HG03439 (cell line): ENCODE data around the gene RABGAP1L.

ENCODE experiments used
- ATAC-seq: cut with Tn5 transposase; IDR thresholded peaks from one replicate; pipeline ENCODE4 v1.9.1; 2021; ENCODE audit warnings: mild to moderate bottlenecking, moderate library complexity; ENCODE audit not compliant: unreplicated experiment

RABGAP1L gene

GRCh38 chr1:174194461-174194860 is 35.1 kb downstream of the RABGAP1L start:
- no peak for ATAC-seq

GRCh38 chr1:174197088-174197487 is 37.8 kb downstream of the RABGAP1L start:
- ATAC-seq: no peak

GRCh38 chr1:174197547-174197946 is 38.2 kb downstream of the RABGAP1L start:
- no peak for ATAC-seq

GRCh38 chr1:174198202-174198601 is 38.9 kb downstream of the RABGAP1L start:
- no peak for ATAC-seq

- ATAC-seq: no peak
Measured at GRCh38 chr1:174200746-174201145, 41.4 kb downstream of the RABGAP1L start.

GRCh38 chr1:174204697-174205308 is 45.5 kb downstream of the RABGAP1L start:
- peak; percentile 61 for ATAC-seq

- no peak for ATAC-seq
Measured at GRCh38 chr1:174206148-174206836, 47.0 kb downstream of the RABGAP1L start.

GRCh38 chr1:174209347-174210187 is 50.2 kb downstream of the RABGAP1L start:
- peak; percentile 52 for ATAC-seq

GRCh38 chr1:174211486-174211885 is 52.2 kb downstream of the RABGAP1L start:
- ATAC-seq: no peak

GRCh38 chr1:174215766-174216165 is 56.4 kb downstream of the RABGAP1L start:
- no peak for ATAC-seq

- no peak for ATAC-seq
Measured at GRCh38 chr1:174217248-174217647, 57.9 kb downstream of the RABGAP1L start.

GRCh38 chr1:174217787-174218574 is 58.7 kb downstream of the RABGAP1L start:
- ATAC-seq: no peak

- no peak for ATAC-seq
Measured at GRCh38 chr1:174218983-174219382, 59.7 kb downstream of the RABGAP1L start.

GRCh38 chr1:174219606-174220370 is 60.5 kb downstream of the RABGAP1L start:
- no peak for ATAC-seq

- ATAC-seq: no peak
Measured at GRCh38 chr1:174221681-174222080, 62.4 kb downstream of the RABGAP1L start.

GRCh38 chr1:174222166-174222949 is 63.0 kb downstream of the RABGAP1L start:
- no peak for ATAC-seq

- ATAC-seq: no peak
Measured at GRCh38 chr1:174224641-174225040, 65.3 kb downstream of the RABGAP1L start.

GRCh38 chr1:174225499-174226204 is 66.3 kb downstream of the RABGAP1L start:
- ATAC-seq: no peak

GRCh38 chr1:174230399-174230798 is 71.1 kb downstream of the RABGAP1L start:
- no peak for ATAC-seq
